ENCODE results near the gene PNPLA7. TPM values are rescaled to one million over a fixed set of nuclear protein-coding genes. Genes with fewer than 3 reads are reported as not detected.
A peak's percentile ranks its signal among the peaks of the same experiment; 100 is the strongest.

The PNPLA7 gene
- total and polyA plus RNA-seq, 10 of the 15 experiments (the other 5 are each of a cell fraction or from before 2014, with no cell fraction given): 0.04 to 0.85 (median 0.19) TPM; not detected in 1

GRCh38 chr9:137459152-137459600, 91.0 kb downstream of the PNPLA7 start, which contains the start of gene NSMF:
NSMF (minus strand) TSS chr9:137459334; CDS start chr9:137459102, 232 bp downstream.
- Histone ChIP-seq H3K27ac (ENCODE audit: control insufficient read depth, insufficient read depth) (peak within 1 kb of the TSS; percentile 61), H3K4me2 (ENCODE audit: control insufficient read depth, insufficient read depth) (peak within 1 kb of the TSS; percentile 98), H3K9ac (ENCODE audit: control insufficient read depth, insufficient read depth, low read length) (peak within 1 kb of the TSS; percentile 76), H3K4me3 (peak within 1 kb of the TSS; percentile 90), H3K9me3 (replicated peaks; ENCODE audit: control insufficient read depth, insufficient read depth, low read length) (no peaks in the 10 kb centered on the region), H3K79me2 (ENCODE audit: control insufficient read depth, insufficient read depth, low read length) (peaks cover 9% of the 10 kb centered on the region), H3K27me3 (replicated peaks in 1 of 2; ENCODE audit: control insufficient read depth in 2 of 2, insufficient read depth in 2 of 2, low read length in 1 of 2) (no peaks in the 10 kb centered on the region), H2AFZ (ENCODE audit: control insufficient read depth, low read depth, low read length) (peak within 1 kb of the TSS; percentile 89), H3K36me3 (ENCODE audit: control insufficient read depth in 2 of 2, insufficient read depth in 2 of 2, low read length in 1 of 2) (no peaks in the 10 kb centered on the region), H3K4me1 (ENCODE audit: control insufficient read depth, insufficient read depth, low read length) (peaks cover 35% of the 10 kb centered on the region), H4K20me1 (ENCODE audit: control insufficient read depth, insufficient read depth) (no peaks in the 10 kb centered on the region)
- POLR2A ChIA-PET: interaction anchor here (0.5 to 1.0 kb wide), 3 partner anchors 72 to 308 kb away, joined by 3 to 5 read pairs (median 4); no protein-coding TSS in a partner anchor
- SMC1A ChIA-PET (ENCODE audit: uncharacterized antibody, unreplicated experiment): no interaction called here
- in situ Hi-C loops (cut with MboI) (no loop called here), intact Hi-C loops (cut with micrococcal nuclease; ENCODE audit: unreplicated experiment) (no loop called here)
- ATAC-seq (peak; percentile 66), DNase-seq (ENCODE audit: low read depth, low spot score) (no peak), FAIRE-seq (peak; percentile 78)
- WGBS (ENCODE audit: insufficient coverage, insufficient replicate concordance, low lambda C conversion rate, missing lambda C conversion rate): under 1% methylated on average over 27 of the region's 62 CpGs
- CTCF ChIA-PET: interaction anchor here (1.0 to 1.3 kb wide), 3 partner anchors 13 to 157 kb away, joined by 3 to 6 read pairs (median 4); partner anchors contain the start of gene NRARP
- no TSS peak for BruUV-seq (replicated peaks)
- RAD21 ChIA-PET (ENCODE audit: unreplicated experiment): no interaction called here
- no peak for TF ChIP-seq ZNF274 (IDR thresholded peaks at IDR 0.05; ENCODE audit: insufficient read depth, insufficient read length)
- TF ChIP-seq, protein P1, sequence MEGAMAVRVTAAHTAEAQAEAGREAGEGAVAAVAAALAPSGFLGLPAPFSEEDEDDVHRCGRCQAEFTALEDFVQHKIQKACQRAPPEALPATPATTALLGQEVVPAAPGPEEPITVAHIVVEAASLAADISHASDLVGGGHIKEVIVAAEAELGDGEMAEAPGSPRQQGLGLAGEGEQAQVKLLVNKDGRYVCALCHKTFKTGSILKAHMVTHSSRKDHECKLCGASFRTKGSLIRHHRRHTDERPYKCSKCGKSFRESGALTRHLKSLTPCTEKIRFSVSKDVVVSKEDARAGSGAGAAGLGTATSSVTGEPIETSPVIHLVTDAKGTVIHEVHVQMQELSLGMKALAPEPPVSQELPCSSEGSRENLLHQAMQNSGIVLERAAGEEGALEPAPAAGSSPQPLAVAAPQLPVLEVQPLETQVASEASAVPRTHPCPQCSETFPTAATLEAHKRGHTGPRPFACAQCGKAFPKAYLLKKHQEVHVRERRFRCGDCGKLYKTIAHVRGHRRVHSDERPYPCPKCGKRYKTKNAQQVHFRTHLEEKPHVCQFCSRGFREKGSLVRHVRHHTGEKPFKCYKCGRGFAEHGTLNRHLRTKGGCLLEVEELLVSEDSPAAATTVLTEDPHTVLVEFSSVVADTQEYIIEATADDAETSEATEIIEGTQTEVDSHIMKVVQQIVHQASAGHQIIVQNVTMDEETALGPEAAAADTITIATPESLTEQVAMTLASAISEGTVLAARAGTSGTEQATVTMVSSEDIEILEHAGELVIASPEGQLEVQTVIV (IDR thresholded peaks at IDR 0.05; ENCODE audit: borderline replicate concordance, partially characterized antibody): no peak
- peak; percentile 22; the same call in 1 of the 2 replicates for TF ChIP-seq RFX5 (IDR thresholded peaks at IDR 0.05; ENCODE audit: low read depth, low read length)
- TF ChIP-seq, protein P2, sequence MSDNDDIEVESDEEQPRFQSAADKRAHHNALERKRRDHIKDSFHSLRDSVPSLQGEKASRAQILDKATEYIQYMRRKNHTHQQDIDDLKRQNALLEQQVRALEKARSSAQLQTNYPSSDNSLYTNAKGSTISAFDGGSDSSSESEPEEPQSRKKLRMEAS (IDR thresholded peaks at IDR 0.05; ENCODE audit: low read depth, low read length): 0 out of 2 replicates have a peak, but pooled peaks have one; percentile 11
- TF ChIP-seq CUX1 (IDR thresholded peaks at IDR 0.05; ENCODE audit: insufficient replicate concordance, low read depth, low read length): no peak
- TF ChIP-seq YY1 (IDR thresholded peaks at IDR 0.05; ENCODE audit: low read depth, low read length): peak; percentile 26; the same call in 1 of the 2 replicates
- no peak for TF ChIP-seq YBX1 (IDR thresholded peaks at IDR 0.05)
- TF ChIP-seq SUPT20H (IDR thresholded peaks at IDR 0.05; ENCODE audit: borderline replicate concordance, control insufficient read depth, low read depth, low read length): no peak
- peak; percentile 91 for TF ChIP-seq CREB1 (IDR thresholded peaks at IDR 0.05; ENCODE audit: low read depth)
- peak; percentile 55 for TF ChIP-seq MXI1 (IDR thresholded peaks at IDR 0.05; ENCODE audit: low read depth, low read length)
- 0 out of 2 replicates have a peak, but pooled peaks have one; percentile 25 for TF ChIP-seq IRF3 (IDR thresholded peaks at IDR 0.05)
- TF ChIP-seq NR2C1 (IDR thresholded peaks at IDR 0.05): peak; percentile 28
- TF ChIP-seq CHD2 (IDR thresholded peaks at IDR 0.05; ENCODE audit: borderline replicate concordance, low read depth, low read length): 0 out of 2 replicates have a peak, but pooled peaks have one; percentile 37

Measured in GM12878 (cell line).